SIG-M5 treated with dmso at 0.1 percent for 504 hours (cell line): ENCODE measurements around the gene SCP2.
"Not testable (repeated sequence)": the region's sequence is repeated elsewhere in the genome, so short reads cannot be mapped to it uniquely, and the experiment has no call there.

ENCODE experiments used
- DNase-seq: peaks from one replicate; lab custom pipeline; 2025; ENCODE audit not compliant: unreplicated experiment; lab: John Stamatoyannopoulos, UW

Gene SCP2

DNA sequence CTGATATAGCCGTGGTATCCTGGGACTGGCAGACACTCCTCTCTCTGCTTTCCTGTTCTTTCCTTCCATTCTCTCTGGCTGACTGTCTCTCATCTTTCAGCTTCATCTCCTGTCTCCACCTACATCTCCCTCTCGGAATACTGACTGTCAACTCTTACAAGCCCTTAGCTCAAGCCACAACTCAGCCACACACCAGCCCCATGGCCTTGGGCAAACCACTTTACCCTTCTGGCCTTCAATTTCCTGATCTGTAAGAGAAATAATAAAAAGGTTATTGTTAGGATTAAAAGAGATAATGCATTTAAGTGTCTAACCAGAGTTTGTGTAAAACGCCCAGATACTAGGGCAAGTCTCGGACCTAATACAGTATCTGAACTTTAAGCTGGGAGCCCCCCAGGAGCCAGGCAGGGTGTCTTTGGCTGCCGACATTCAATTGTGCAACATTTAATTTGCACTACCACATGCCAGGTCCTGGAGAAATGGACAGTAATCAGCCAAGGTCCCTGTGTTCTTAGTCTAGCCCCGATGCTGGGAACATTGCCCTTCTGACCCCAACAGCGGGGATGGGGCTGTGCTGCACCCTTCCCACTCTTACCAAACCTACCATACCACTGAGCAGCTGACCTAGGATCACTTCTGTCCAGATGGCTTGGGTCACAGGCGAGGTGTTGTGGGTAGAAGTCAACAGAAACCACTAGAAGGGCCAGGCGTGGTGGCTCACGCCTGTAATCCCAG is 10.7 kb upstream of the SCP2 start:
- no peak for DNase-seq

DNA sequence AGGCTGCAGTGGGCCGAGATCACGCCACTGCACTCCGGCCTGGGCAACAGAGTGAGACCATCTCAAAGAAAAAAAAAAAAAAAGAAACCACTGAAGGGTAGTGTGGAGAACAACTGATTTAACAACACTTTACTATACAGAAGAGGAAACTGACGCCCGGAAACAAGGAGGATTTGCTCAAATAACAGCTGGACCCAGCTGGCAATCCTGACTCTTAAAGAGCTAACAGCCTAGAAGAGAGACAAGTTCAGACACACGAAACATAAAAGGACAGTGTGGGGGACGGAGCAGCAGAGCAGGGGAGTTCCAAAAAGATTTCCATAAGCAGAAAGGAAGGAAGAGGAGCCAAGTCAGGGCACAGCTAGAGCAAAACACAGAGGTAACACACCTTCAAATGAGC is 9.9 kb upstream of the SCP2 start:
- DNase-seq = no peak

DNA sequence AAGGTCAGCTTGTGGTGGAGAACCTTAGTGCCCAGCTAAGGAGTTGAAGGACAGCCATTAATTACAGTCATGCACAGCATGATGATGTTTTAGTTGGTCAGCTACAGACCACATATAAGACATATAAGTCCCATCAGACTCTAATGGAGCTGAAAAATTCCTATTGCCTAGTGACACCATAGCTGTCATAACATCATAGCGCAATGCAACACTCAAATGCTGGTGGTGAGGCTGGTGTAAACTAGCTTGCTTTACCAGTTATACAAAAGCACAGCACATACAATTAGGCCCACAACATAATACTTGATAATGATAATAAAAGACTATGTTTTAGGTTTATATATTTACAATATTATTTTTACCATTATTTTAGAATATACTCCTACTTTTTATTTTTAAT is 9.5 kb upstream of the SCP2 start:
- no peak for DNase-seq

DNA sequence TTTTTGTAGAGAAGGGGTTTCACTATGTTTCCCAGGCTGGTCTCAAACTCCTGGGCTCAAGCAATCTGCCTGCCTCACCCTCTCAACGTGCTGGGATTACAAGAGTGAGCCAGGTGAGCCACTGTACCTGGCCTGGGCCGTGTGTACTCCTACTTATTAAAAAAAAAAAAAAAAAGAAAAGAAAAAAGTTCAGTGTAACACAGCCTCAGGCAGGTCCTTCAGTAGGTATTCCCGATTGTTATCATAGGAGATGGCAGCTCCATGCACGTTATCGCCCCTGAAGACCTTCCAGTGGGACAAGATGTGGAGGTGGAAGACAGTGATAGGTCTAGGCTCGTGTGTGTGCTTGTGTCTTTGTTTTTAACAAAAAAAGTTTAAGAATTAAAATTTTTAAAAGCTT is 8.9 kb upstream of the SCP2 start:
- DNase-seq = no peak

DNA sequence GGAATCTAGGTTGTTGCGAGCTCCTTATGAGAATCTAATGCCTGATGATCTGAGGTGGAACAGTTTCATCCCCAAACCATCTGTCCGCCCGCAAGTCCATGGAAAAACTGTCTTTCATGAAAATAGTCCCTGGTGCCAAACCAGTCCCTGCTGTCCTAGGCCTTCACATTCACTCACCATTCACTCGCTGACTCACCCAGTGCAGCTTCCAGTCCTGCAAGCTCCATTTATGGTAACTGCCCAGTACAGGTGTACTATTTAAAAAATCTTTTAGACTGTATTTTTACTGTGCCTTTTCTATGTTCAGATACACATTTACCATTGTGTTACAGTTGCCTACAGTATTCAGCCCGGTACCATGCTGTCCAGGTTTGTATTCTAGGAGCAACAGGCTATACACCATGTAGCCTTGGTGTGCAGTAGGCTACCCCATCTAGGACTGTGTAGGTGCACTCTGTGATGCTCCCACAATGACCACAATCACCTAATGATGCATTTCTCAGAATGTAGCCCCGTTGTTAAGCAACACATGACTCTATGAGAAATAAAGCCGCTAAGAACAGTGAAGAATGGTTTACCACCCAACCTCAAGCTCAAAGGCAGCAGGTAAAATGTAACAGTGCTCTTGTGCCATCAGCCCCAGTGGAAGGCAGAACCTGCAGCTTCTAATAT is 7.9 kb upstream of the SCP2 start:
- DNase-seq = no peak

DNA sequence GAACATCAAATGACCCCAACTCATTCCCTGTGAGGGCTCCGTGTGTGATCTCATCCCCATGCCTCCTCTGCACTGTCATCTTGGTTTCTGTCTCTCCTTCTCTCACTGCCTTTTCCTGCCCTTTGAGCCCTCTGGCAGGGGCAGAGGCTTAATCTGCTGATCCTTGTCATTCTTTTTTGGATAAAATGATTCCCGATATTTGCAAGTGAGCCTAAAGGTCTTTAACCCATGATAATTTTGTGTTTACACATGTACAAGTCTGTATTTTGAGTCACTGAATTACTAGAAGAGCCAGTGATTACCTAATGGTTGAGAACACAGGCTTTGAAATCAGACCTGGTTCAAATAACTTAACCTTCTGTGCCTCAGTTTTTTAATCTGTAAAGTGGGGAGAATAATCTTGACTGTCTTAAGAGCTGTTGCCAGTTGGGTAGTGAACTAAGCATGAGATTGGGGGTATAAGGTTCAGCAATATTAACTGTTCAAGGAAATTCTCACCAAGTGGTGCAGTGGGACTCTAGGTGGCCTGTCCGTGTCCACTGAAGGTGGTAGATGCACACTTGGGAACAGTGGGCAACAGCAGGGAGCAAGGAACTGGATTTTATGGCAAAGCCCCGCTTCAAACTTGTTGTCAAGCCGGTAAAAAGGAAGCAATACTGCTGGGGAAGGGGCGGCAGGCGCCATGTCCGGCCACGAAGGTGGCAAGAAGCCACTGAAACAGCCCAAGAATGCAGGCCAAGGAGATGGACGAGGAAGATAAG is 7.2 kb upstream of the SCP2 start:
- no peak for DNase-seq

DNA sequence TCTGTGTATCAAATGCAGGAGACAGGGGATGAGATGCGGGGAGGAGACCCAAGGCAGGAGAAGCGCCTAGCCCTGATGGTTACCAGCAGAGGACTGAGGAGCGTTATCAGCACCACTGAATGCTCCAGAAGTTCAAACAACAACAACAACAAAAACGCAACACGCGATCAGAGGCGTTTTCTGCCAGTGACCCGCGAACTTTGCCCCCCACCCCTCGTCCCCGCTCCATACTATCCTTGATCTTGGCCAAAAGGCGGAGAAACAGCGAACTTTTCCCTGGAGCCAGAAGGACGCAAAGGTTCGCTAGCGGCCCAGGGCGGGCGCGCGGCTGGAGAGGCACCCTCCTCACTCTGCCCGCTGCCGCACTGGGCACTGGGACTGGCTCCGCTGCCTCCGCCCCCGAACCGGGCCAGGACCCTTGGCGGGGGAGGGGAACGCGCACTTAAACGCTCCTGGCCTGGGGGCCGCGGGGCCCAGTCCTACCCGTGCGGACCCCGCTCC is 6.2 kb upstream of the SCP2 start:
- DNase-seq = no peak

DNA sequence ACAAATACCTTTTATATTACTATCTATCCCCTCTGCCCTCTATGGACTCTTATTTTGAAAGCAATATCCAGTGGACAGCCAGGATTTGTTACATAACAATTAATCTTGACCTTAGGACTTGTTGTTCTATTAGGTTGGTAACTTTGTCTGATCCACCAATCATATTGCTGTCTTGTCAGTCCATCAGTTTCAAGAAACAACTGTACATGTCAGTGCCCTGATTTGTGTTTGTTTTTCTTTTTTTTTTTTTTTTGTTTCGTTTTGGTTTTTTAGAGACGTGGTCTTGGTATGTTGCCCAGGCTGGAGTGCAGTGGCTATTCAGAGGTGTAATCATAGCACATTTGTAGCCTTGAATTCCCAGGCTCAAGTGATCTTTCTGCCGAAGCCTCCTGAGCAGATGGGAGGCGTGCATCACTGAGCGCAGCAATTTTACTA is 1.5 kb upstream of the SCP2 start:
- DNase-seq = no peak

DNA sequence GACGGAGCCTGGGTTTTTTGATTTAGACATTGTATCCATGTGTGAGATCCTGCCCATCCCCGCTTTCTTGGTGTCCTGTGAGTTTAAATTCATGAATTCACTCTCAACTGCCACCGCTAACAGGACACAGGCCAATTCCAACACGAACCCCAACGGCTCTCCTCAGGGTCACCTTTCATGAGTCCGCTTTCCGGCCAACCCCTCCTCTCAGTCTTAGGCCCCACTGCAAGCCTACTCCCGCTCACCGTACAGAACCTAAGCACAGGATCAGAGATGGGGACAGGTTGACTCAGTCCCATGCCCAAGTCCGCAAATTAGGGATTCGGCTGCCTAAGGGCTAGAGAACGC is 238 bp upstream of the SCP2 start:
- no peak for DNase-seq

DNA sequence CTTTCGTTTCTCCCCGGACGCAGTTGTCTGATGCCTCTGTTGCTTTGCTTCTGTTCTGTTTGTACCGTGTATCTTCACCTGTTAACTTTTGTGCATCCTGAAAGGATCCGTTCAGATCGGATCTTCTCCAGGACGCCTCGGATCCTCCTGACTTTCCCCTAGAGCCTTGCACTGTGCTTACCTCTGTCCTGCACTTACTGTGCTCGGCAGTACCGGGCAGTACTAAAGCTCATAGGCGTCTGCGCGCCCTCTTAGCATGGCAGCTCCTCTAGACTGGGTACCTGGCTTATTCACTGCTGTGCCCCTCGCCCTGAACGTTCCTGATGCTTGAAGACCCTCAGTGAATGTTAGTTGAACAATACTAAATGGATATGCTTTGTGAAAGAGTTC is 934 bp downstream of the SCP2 start:
- no peak for DNase-seq

DNA sequence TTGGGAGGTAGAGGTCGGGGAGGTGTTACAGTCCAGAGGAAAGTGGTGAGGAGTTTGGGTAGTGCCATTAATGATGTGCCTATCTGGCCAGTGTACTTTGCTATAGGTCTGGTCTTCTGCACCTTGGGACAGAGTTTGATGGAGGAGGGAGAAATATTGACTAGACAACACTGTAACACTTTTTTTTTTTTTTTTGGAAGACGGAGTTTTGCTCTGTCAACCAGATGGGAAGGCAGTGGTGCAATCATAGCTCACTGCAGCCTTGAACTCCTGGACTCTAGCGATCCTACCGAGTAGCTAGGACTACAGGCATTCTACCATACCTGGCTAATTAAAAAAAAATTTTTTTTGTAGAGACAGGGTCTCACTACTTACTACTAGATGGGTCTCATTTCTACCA is 1.9 kb downstream of the SCP2 start:
- DNase-seq = no peak

DNA sequence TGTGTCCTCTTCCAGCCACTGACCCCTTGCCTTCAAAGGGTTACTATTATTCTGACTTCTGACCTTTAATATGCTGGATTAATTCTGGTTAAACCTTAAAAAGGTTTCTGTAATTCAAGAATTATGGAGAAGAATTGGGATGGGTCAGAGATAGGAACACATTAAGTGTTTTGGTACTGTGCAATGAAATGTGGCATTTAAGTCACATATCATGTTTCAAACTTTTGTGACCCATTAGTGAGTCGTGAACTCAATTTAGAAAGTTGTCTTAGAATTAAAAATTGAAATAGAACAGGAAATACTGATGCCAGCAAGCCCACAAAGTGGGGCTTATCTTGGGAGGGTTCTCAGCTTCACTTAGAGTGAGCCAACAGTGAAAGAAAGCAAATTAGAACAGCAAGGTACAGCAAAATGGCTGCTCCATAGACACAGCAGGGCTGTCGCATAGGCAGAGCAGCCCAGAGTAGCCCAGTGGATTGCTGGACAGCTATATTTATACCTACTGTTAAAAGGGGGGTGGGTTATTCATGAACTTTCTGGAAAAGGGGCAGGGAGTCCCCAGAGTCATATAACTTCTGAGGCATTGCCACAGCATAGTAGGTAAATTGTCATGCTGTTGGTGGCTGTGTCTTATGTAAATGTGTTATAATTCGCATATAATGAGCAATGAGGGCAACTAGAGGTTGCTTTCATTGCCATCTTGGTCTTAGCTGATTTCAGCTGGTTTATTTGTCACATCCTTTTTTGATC is 10.5 kb downstream of the SCP2 start:
- no peak for DNase-seq

DNA sequence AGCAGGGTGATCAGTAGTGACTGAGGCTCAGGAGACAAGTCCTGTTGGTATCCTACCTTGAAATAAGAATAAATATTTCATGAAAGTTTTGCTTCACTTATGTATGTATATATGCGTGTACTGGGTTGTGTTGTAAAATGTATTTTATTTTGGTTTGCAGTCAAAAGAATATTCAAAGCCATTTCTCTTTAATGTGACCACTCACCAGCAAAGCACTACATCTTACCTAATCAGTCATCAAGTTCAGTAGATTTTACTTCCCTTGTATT is 11.0 kb downstream of the SCP2 start:
- DNase-seq = no peak

DNA sequence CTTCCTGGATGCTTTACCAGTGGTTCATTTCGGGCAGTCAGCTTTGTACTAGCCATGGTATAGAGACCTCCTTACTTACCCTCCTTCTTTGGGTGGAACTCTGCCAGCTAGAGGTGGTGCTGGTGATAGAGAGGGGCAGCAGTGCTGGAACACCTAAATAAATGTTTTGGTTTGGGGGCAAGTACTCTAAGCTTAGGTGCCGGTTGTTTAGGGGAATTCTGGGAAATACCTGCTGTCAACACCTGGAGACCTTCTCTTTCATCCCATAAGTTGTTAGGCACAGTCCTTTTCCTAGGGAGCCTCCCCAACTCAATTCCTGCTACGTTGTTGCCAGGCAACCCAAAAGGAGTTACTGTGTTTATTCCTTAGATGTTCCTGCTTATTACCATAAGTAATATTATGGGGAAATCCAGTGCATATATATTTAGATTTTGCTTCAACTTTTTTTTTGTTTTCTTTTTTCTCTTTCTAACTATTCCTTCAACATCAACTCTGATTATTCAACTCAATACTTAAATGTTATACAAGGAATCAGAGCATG is 16.9 kb downstream of the SCP2 start:
- no peak for DNase-seq

DNA sequence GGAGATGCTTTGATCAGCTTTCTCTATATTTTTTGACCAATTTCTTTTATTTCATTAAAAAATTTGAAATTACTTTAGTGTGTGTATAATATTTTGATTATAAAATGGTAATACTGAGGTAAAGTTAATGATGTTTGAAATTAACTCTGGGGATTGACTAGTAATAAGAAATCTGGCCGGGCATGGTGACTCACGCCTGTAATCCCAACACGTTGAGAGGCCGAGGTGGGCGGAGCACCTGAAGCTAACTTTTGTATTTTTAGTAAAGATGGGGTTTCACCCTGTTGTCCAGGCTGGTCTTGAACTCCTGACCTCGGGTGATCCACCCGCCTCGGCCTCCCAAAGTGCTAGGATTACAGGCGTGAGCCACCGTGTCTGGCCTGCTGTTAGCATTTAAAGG is 17.5 kb downstream of the SCP2 start:
- no peak for DNase-seq

DNA sequence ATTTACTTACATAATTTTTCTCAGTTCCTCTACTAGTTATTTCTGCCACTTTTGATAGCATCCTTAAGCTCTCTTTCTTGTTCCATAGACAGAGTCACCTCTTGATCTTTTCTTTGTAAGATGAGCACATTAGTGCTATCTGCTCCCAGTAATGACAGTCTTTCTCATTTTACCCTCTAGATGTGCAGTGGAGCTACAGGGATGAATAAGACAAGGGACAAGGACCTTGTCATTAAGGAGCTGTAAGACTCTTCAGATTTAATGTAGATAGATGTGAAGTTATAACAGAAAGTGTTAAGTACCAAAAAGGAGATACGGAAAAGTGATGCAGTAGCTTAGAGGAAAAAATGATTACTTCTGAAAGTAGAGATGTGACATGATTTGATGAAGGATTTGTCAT is 20.4 kb downstream of the SCP2 start:
- no peak for DNase-seq

DNA sequence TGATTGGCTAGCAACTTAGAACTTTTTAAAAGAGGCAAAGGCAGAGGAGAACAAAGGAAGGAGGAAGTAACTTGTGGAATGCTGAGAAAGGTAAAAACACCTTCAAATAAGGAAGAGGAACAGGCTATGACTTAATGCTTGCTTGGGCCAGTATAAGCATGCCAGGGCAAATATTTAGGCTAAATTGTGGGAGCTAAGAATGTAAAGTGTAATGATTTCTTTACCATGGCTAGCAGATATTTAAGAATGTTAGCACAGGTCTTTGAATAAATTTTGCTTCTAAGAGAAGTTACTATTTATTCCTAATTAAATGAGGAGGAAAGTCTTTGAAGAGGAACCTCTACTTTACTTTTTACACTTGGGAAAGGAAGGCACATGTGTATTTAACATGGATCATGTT is 22.5 kb downstream of the SCP2 start:
- not testable (repeated sequence) for DNase-seq

DNA sequence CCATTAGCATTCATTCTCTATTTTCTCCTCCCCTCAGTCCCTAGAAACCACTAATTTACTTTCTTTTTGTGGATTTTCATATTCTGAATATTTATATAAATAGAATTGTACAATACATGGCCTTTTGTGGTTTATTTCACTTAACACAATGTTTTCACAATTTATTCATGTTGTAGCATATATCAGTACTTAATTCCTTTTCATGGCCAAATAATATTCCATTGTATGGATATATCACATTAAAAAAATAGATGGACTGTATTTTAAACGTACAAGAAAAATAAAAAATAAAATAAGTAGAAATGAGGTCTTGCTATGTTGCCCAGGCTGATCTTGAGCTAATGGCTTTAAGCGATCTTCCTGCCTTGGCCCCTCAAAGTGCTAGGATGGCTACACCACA is 25.0 kb downstream of the SCP2 start:
- no peak for DNase-seq

DNA sequence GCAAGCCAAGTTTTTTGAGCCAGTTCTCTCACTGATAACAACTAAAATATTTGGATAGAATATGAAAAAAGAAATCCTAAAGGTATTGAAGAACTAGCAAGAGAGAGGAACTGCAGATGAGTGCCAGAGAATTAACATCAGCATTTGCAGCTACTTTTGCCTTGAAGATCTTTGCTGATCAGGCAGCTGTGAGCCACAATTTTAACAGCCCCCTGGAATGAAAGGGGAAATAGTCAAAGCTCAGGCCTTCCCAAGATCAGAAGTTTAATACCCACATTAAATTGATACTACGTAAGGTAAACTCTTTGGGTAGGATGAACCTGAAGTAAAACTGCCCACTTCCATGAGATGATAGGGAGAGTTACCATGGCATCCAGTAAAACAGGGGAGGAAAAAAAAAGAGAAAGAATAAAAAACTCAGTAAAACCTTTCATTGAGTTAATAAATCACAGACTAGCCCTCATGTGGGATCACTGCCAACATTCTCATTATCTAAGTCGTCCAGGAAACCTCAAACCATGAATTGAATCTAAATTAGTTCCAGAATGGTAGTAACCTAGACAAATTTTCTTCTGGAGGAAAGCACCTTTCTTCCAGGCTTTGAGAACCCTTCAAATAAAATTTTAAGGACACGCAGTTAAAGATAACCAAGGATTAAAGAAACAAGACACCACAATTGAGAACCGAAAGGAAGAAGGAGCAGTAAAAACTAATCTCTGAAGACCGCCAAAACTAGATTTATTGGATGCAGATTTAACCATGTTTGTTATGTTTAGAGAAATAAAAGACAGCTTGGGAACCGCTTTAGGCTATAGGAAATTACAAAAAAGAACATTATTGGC is 28.3 kb downstream of the SCP2 start:
- no peak for DNase-seq

DNA sequence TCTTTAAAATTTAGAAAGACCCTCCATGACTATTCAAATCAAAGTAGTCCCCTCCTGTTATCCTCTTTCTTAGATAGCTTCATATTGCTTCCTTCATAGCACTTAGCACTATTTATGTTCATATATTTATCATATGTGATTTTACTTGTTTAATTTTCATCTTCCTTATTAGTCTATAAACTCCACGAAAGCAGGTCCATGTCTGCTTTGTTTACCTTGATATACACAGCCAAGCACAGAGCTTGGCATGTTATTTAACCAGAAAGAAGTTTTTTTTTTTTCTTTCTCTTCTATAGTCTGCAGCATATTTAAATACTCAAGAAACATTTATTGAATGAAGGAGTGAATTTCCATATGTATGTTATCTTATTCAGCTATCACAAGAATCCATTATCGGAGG is 36.0 kb downstream of the SCP2 start:
- no peak for DNase-seq

DNA sequence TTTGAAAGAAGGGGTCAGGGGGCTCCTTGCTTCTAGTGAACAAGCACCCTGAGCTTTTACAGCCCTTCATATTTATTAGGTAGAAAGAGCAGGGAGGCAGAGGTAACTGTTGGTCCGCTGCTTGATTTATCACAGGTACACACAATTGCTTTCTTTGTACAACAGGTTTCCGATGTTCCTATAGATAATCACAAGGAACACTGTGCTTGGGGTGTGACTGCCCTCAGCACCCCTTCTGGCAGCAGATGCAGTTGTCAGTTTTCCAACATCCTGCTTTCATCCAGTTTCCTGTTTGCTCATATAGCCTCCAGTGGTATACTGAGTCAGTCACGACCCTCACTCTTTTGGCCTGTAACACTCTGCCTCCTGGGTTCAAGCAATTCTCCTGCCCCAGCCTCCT is 40.6 kb downstream of the SCP2 start:
- no peak for DNase-seq
